ENCODE data around the gene RFWD3. TPM values are rescaled to one million over a fixed set of nuclear protein-coding genes. Genes with fewer than 3 reads are reported as not detected.

RFWD3 gene
- total RNA-seq, 4 donors from 2014 or later = 8.1 to 31.9 (median 15.5) TPM

GRCh38 chr16:74667255-74667700 lies 601 bp upstream of the RFWD3 start:
- H3K36me3 ChIP-seq = peaks cover 0 to 34% of the 10 kb centered on the region in 2 donors
- peak overlapping the region in 3 of 4 donors; percentile 67 to 77 (median 71) for H3K27ac ChIP-seq
- WGBS, 2 donors (ENCODE audit: low coverage in 1 of 2) = 1 to 5% methylated on average over 9 to 21 of the region's 23 CpGs
- H3K4me1 ChIP-seq = peaks cover 0 to 24% (median 8%) of the 10 kb centered on the region in 3 donors
- H3K4me3 ChIP-seq = peak overlapping the region; percentile 81 to 83
- ATAC-seq = no peak
- TF ChIP-seq POLR2A (IDR thresholded peaks at IDR 0.05) = no peak
- TF ChIP-seq CTCF (IDR thresholded peaks at IDR 0.05) = no peak
- no peak for TF ChIP-seq POLR2AphosphoS5 (IDR thresholded peaks at IDR 0.05)
- no peak for TF ChIP-seq EP300 (IDR thresholded peaks at IDR 0.05)
- no peaks in the 10 kb centered on the region for H3K27me3 ChIP-seq
- no peaks in the 10 kb centered on the region for H3K9me3 ChIP-seq

DNA sequence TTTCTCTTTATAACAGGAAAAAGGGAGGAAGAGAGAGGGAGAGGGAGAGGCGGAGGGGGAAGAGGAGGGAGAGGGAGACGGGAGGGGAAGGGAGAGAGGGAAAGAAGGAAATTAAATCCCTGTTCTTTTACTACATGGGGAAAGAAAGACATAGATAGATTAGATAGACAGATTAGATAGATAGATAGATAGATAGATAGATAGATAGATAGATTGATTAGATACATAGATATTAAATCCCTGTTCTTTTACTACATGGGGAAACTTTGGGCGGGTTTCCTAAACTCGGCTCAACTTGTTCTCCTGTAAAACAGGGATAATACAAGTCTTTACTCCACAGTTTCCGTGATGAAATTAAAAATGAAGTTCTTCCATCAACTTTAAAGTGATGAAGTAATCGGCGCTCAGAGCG lies 661 bp downstream of the RFWD3 start:
- Histone ChIP-seq H3K36me3 (peaks cover 0 to 31% of the 10 kb centered on the region in 2 donors), H3K27me3 (no peaks in the 10 kb centered on the region), H3K4me3 (peak overlapping the region; percentile 81 to 88), H3K4me1 (peaks cover 0 to 24% (median 8%) of the 10 kb centered on the region in 3 donors), H3K27ac (peak overlapping the region; percentile 41 to 86 (median 70)), H3K9me3 (no peaks in the 10 kb centered on the region)
- 0% methylated on average over 2 to 8 of the region's 8 CpGs for WGBS, 2 donors (ENCODE audit: low coverage in 1 of 2)
- TF ChIP-seq POLR2AphosphoS5 (IDR thresholded peaks at IDR 0.05) (no peak), CTCF (IDR thresholded peaks at IDR 0.05) (no peak), POLR2A (IDR thresholded peaks at IDR 0.05) (no peak), EP300 (IDR thresholded peaks at IDR 0.05) (no peak)
- ATAC-seq = no peak

DNA sequence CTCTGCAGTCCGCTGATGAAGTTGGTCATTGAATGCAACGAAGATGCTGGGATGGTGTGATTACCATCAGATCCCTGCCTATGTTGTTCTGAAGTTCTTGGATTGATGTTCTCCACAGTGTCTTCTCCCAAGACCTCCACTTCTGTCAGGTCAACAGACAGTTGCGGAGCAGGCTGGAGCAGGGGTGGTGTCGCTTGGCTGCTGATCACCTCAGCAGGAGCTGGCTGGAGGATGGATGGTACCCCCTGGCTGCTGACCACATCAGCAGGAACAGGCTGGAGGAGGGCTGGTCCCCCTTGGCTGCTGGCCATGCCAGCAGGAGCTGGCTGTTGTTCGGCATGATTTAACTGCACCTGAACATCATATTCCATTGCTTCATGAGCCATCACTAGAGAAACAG lies 5.6 kb downstream of the RFWD3 start:
- 95 to 100% methylated on average over 1 to 4 of the region's 5 CpGs for WGBS, 2 donors (ENCODE audit: low coverage in 1 of 2)
- ATAC-seq = no peak
- Histone ChIP-seq H3K27ac (no peak overlapping the region), H3K27me3 (no peaks in the 10 kb centered on the region), H3K4me3 (no peak overlapping the region), H3K9me3 (no peaks in the 10 kb centered on the region), H3K36me3 (peaks cover 0 to 77% of the 10 kb centered on the region in 2 donors), H3K4me1 (peaks cover 0 to 21% (median 8%) of the 10 kb centered on the region in 3 donors)
- TF ChIP-seq POLR2AphosphoS5 (IDR thresholded peaks at IDR 0.05) (no peak), EP300 (IDR thresholded peaks at IDR 0.05) (no peak), POLR2A (IDR thresholded peaks at IDR 0.05) (no peak), CTCF (IDR thresholded peaks at IDR 0.05) (no peak)

- 80 to 82% methylated on average over 4 of the region's 4 CpGs for WGBS, 2 donors (ENCODE audit: low coverage in 1 of 2)
- Histone ChIP-seq H3K9me3 (no peaks in the 10 kb centered on the region), H3K4me3 (no peak overlapping the region), H3K4me1 (peaks cover 0 to 14% (median 2%) of the 10 kb centered on the region in 3 donors), H3K36me3 (peaks cover 0 to 81% of the 10 kb centered on the region in 2 donors), H3K27ac (no peak overlapping the region), H3K27me3 (no peaks in the 10 kb centered on the region)
- no peak for ATAC-seq
- no peak for TF ChIP-seq POLR2AphosphoS5 (IDR thresholded peaks at IDR 0.05)
- TF ChIP-seq POLR2A (IDR thresholded peaks at IDR 0.05) = no peak
- no peak for TF ChIP-seq EP300 (IDR thresholded peaks at IDR 0.05)
- TF ChIP-seq CTCF (IDR thresholded peaks at IDR 0.05) = no peak
Observed at GRCh38 chr16:74660383-74660782, 6.3 kb downstream of the RFWD3 start.

DNA sequence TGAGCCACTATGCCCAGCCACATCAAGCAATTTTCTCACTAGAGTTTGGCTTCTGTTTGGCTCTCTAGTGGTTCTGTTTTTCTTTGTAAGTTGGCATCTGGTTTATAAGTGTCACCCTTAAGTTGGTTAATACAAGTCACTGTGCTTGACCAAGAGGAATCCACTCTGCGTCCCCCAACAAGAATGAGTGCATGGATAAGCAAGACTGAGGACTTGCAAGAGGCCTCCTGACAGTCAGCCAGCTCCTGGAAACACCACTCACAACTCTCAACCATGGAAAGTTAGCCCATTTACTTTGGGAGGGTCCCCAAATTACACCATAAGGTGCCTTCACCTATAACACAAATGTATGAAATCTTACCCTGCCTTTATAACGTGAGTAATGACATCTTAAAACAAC lies 7.6 kb downstream of the RFWD3 start:
- ATAC-seq = no peak
- H3K36me3 ChIP-seq = peaks cover 0 to 75% of the 10 kb centered on the region in 2 donors
- no peaks in the 10 kb centered on the region for H3K9me3 ChIP-seq
- no peaks in the 10 kb centered on the region for H3K27me3 ChIP-seq
- peaks cover 0 to 16% (median 0%) of the 10 kb centered on the region in 3 donors for H3K4me1 ChIP-seq
- no peak overlapping the region for H3K4me3 ChIP-seq
- TF ChIP-seq POLR2AphosphoS5 (IDR thresholded peaks at IDR 0.05) (no peak), CTCF (IDR thresholded peaks at IDR 0.05) (no peak), EP300 (IDR thresholded peaks at IDR 0.05) (no peak), POLR2A (IDR thresholded peaks at IDR 0.05) (no peak)
- WGBS, 2 donors (ENCODE audit: low coverage in 1 of 2) = 67 to 79% methylated on average over 1 to 2 of the region's 2 CpGs
- no peak overlapping the region for H3K27ac ChIP-seq
